Adrenal gland (tissue), 12 donors: Measurements from ENCODE around the gene MYLK. TPM values are rescaled to one million over a fixed set of nuclear protein-coding genes. Genes with fewer than 3 reads are reported as not detected.
"Not testable (repeated sequence)": the region's sequence is repeated elsewhere in the genome, so short reads cannot be mapped to it uniquely, and the experiment has no call there.

Experiments
- DNase-seq, 7 donors: peaks; one replicate each; pipeline ENCODE4 v3.0.0-alpha.2; 2019 to 2020
- H3K27ac ChIP-seq, 5 donors: fragments of 200-600 bp; sonication (generic) in 4 of 5; 1 replicate in 3 of 5; 2 replicates in 2 of 5; pipeline versions ENCODE4 v1.5.1 to v1.8.0; 2016 to 2020; ENCODE audit warnings: mild to moderate bottlenecking in 1 of 5
- H3K27me3 ChIP-seq: fragments of 200-600 bp; 2 replicates; pipeline ENCODE4 v1.8.0; 2021
- H3K36me3 ChIP-seq, 2 donors: fragments of 200-600 bp; replicated peaks in 1 of 2; 1 replicate in 1 of 2; 2 replicates in 1 of 2; pipeline versions ENCODE4 v1.5.1 to v1.8.0; 2018 to 2022
- H3K4me1 ChIP-seq, 2 donors: fragments of 200-600 bp; replicated peaks in 1 of 2; 1 replicate in 1 of 2; 2 replicates in 1 of 2; pipeline versions ENCODE4 v1.5.1 to v1.8.0; 2018 to 2021
- H3K4me3 ChIP-seq, 4 donors: fragments of 200-600 bp; sonication (generic) in 3 of 4; one replicate each; pipeline ENCODE4 v1.5.1; 2016 to 2018
- H3K9me3 ChIP-seq, 3 donors: fragments of 200-600 bp; sonication (generic) in 1 of 3; replicated peaks in 1 of 3; 1 replicate in 2 of 3; 2 replicates in 1 of 3; pipeline versions ENCODE4 v1.5.1 to v1.8.0; 2016 to 2021
- CTCF ChIP-seq, 6 experiments: fragments of 450-650 bp in 4 of 6; fragments of 200-600 bp in 2 of 6; sonication (generic) in 1 of 6; IDR thresholded peaks; 1 replicate in 5 of 6; 2 replicates in 1 of 6; pipeline versions ENCODE4 v1.5.1 to v1.8.0; 2016 to 2021; ENCODE audit warnings: antibody characterized with exemption in 6 of 6, mild to moderate bottlenecking in 2 of 6, moderate library complexity in 1 of 6
- POLR2A ChIP-seq, 2 donors: fragments of 450-650 bp; IDR thresholded peaks; one replicate each; pipeline ENCODE4 v1.6.1; 2017; ENCODE audit warnings: antibody characterized with exemption in 2 of 2, mild to moderate bottlenecking in 2 of 2, moderate library complexity in 1 of 2
- WGBS, 4 donors: extraction: QIAGEN DNeasy Blood & Tissue Kit in 2 of 4; methylation state at CpG; one replicate each; pipeline versions ENCODE4 v1.1.5 to v1.1.7; 2013 to 2017; 5-methylcytosine and 5-hydroxymethylcytosine counted together
- intact Hi-C, 2 donors: fragments of 100-400 bp; cut with DNase I; formaldehyde crosslinking; loops; one replicate each; pipeline versions ENCODE4 v1.14.1 to v1.15.0; 2022 to 2023
- polyA plus RNA-seq, 3 donors: library from polyadenylated mRNA; stranded (reverse); fragments of 200-250 nt in 2 of 3; fragments of 350-450 nt in 1 of 3; fragmentation: Illumina TruSeq in 1 of 3; extraction: RNeasy Lipid Tissue Mini Kit (QIAGEN cat#74804) in 1 of 3; gene quantifications; one replicate each; pipeline ENCODE4 v1.2.3, GENCODE V29; 2013 to 2014
- total RNA-seq, 9 donors: library from RNA; depleted of rRNA in 4 of 9; stranded (reverse); fragments of >200 nt in 4 of 9; fragments of 120-200 nt in 1 of 9; fragmentation: NEBNext Ultra II Directional in 1 of 9; extraction: Animal tissue kit (Norgen Biotek cat#: 25700) in 1 of 9; gene quantifications; one replicate each; pipeline versions ENCODE4 v1.1.0 to v1.2.4, GENCODE V29; 2013 to 2023
- donor health status: healthy with polysubstance abuse.
- donor health status: Bipolar disorder and iron deficiency.
- donor health status: DM: yes; HTN: yes; CAD: no.
- donor health status: DM: no; HTN: no; CAD: no.
- donor health status: DM: no; HTN: no; CAD: no.
- donor health status: DM: yes; HTN: yes; CAD: no.

The MYLK gene
- total and polyA plus RNA-seq, 12 donors: 13.3 to 124 (median 53.8) TPM

GRCh38 chr3:123606527-123606926 lies 277.6 kb downstream of the MYLK start:
- Histone ChIP-seq H3K27me3 (no peaks in the 10 kb centered on the region), H3K9me3 (no peaks in the 10 kb centered on the region), H3K36me3 (no peaks in the 10 kb centered on the region), H3K4me1 (no peaks in the 10 kb centered on the region), H3K4me3 (no peak overlapping the region), H3K27ac (no peak overlapping the region)
- intact Hi-C loops: no loop called here
- TF ChIP-seq POLR2A (IDR thresholded peaks at IDR 0.05) (no peak), CTCF (IDR thresholded peaks at IDR 0.05) (no peak)
- DNase-seq: no peak

GRCh38 chr3:123605789-123606234 lies 278.3 kb downstream of the MYLK start:
- Histone ChIP-seq H3K4me1 (no peaks in the 10 kb centered on the region), H3K27ac (no peak overlapping the region), H3K9me3 (no peaks in the 10 kb centered on the region), H3K27me3 (no peaks in the 10 kb centered on the region), H3K4me3 (no peak overlapping the region), H3K36me3 (no peaks in the 10 kb centered on the region)
- TF ChIP-seq CTCF (IDR thresholded peaks at IDR 0.05) (no peak), POLR2A (IDR thresholded peaks at IDR 0.05) (no peak)
- intact Hi-C loops: no loop called here
- 93 to 97% (median 95%) methylated on average over 5 of the region's 5 CpGs for WGBS, 4 donors
- DNase-seq: no peak

- H3K4me1 ChIP-seq, H3K27me3 ChIP-seq, intact Hi-C loops, H3K36me3 ChIP-seq, H3K27ac ChIP-seq, H3K9me3 ChIP-seq, H3K4me3 ChIP-seq, DNase-seq: not testable (repeated sequence)
- 67 to 94% (median 86%) methylated on average over 2 of the region's 2 CpGs for WGBS, 4 donors
These were observed 281.0 kb downstream of the MYLK start for GRCh38 chr3:123603153-123603552.

GRCh38 chr3:123602325-123602724 lies 281.8 kb downstream of the MYLK start:
- WGBS, 4 donors: 86 to 94% (median 90%) methylated on average over 1 of the region's 1 CpG
- DNase-seq: no peak
- no peaks in the 10 kb centered on the region for H3K27me3 ChIP-seq

GRCh38 chr3:123600863-123601262 lies 283.3 kb downstream of the MYLK start:
- H3K4me3 ChIP-seq, intact Hi-C loops, H3K27ac ChIP-seq, DNase-seq, H3K36me3 ChIP-seq, H3K4me1 ChIP-seq, H3K27me3 ChIP-seq, H3K9me3 ChIP-seq: not testable (repeated sequence)

More at GRCh38 chr3:123602325-123602724, 281.8 kb downstream of the MYLK start:
- H3K27ac ChIP-seq: no peak overlapping the region
- no peak overlapping the region for H3K4me3 ChIP-seq
- no peaks in the 10 kb centered on the region for H3K4me1 ChIP-seq
- intact Hi-C loops: no loop called here
- TF ChIP-seq CTCF (IDR thresholded peaks at IDR 0.05): no peak
- no peak for TF ChIP-seq POLR2A (IDR thresholded peaks at IDR 0.05)
- H3K9me3 ChIP-seq: no peaks in the 10 kb centered on the region
- no peaks in the 10 kb centered on the region for H3K36me3 ChIP-seq
